Panc1 (cell line): ENCODE data around the gene TAAR9. TPM values are rescaled to one million over a fixed set of nuclear protein-coding genes. Genes with fewer than 3 reads are reported as not detected.

Experiments used
- ATAC-seq: fragments of 200-7000 bp; cut with Tn5 transposase; 2 replicates; pipeline ENCODE4 v1.9.1; 2020; ENCODE audit warnings: mild to moderate bottlenecking, moderate library complexity
- Bru-seq: library from RNA; stranded (reverse); fragments of 400-500 nt; gene quantifications from one replicate; lab custom pipeline; 2021; lab: Mats Ljungman, UMichigan
- BruChase-seq, 2 experiments: library from RNA; stranded (reverse); fragments of 400-500 nt; gene quantifications; one replicate each; lab custom pipeline; 2021; lab: Mats Ljungman, UMichigan
- BruUV-seq: library from RNA; stranded (reverse); fragments of 400-500 nt; replicated peaks from 2 replicates; lab custom pipeline; 2021; lab: Mats Ljungman, UMichigan
- CTCF ChIA-PET: fragments of 300-600 bp; sonication (Branson Sonifier 250); formaldehyde crosslinking; loops from one replicate; lab custom pipeline; 2022; ENCODE audit warnings: antibody characterized with exemption; lab: Charles Lee
- POLR2A ChIA-PET: fragments of 300-600 bp; sonication (Branson Sonifier 250); formaldehyde crosslinking; loops from one replicate; lab custom pipeline; 2022; ENCODE audit warnings: antibody characterized with exemption; lab: Charles Lee
- DNase-seq: peaks from one replicate; pipeline ENCODE4 v3.0.0-alpha.2; 2010; ENCODE audit warnings: low read depth, low spot score
- H3K27ac ChIP-seq: 2 replicates; pipeline ENCODE4 v1.5.1; 2011; ENCODE audit warnings: mild to moderate bottlenecking, low read length, inconsistent platforms
- H3K27me3 ChIP-seq: fragments of 200-500 bp; sonication (Bioruptor generic); 2 replicates; pipeline ENCODE4 v1.6.0; 2014; ENCODE audit warnings: low read length, inconsistent platforms; ENCODE audit not compliant: control insufficient read depth, insufficient read depth
- H3K36me3 ChIP-seq: fragments of 200-500 bp; sonication (Bioruptor generic); 2 replicates; pipeline ENCODE4 v1.5.1; 2014; ENCODE audit warnings: inconsistent platforms, mild to moderate bottlenecking, low read length, moderate library complexity; ENCODE audit not compliant: control insufficient read depth, insufficient read depth
- H3K4me1 ChIP-seq: 2 replicates; pipeline ENCODE4 v1.5.1; 2011; ENCODE audit warnings: inconsistent platforms, mild to moderate bottlenecking, low read length, moderate library complexity; ENCODE audit not compliant: control insufficient read depth, insufficient read depth
- H3K4me3 ChIP-seq, 2 experiments: 2 replicates each; pipeline ENCODE4 v1.5.1; 2011 to 2012; ENCODE audit warnings: low read depth in 2 of 2, low read length in 2 of 2, mild to moderate bottlenecking in 2 of 2, inconsistent platforms in 1 of 2, moderate library complexity in 1 of 2
- H3K9me3 ChIP-seq: fragments of 200-500 bp; sonication (Bioruptor generic); 2 replicates; pipeline ENCODE4 v1.5.1; 2014; ENCODE audit warnings: low read depth, mild to moderate bottlenecking, inconsistent platforms, low read length, moderate library complexity; ENCODE audit not compliant: control insufficient read depth, insufficient read depth
- CTCF ChIP-seq: fragments of 450-650 bp; IDR thresholded peaks from 2 replicates; pipeline ENCODE4 v1.5.1; 2017; ENCODE audit warnings: mild to moderate bottlenecking
- POLR2AphosphoS5 ChIP-seq: IDR thresholded peaks from 2 replicates; pipeline ENCODE4 v1.6.1; 2012; ENCODE audit warnings: mild to moderate bottlenecking, low read depth, low read length, moderate library complexity
- REST ChIP-seq, 2 experiments: IDR thresholded peaks; 2 replicates each; pipeline ENCODE4 v1.6.1; 2011 to 2012; ENCODE audit warnings: low read depth in 2 of 2, control low read depth in 1 of 2, low read length in 1 of 2, mild to moderate bottlenecking in 1 of 2, moderate library complexity in 1 of 2; ENCODE audit not compliant: insufficient read depth in 1 of 2
- SIN3A ChIP-seq: IDR thresholded peaks from 2 replicates; pipeline ENCODE4 v1.6.1; 2012; ENCODE audit warnings: low read depth, mild to moderate bottlenecking, low read length, moderate library complexity, borderline replicate concordance; ENCODE audit not compliant: insufficient read depth
- TCF7L2 ChIP-seq: IDR thresholded peaks from 2 replicates; pipeline ENCODE4 v1.6.1; 2011; ENCODE audit warnings: mild to moderate bottlenecking, low read depth, low read length, inconsistent platforms
- in situ Hi-C: cut with HindIII; loops from 2 replicates; pipeline ENCODE4 v1.10.0; 2016; ENCODE audit warnings: low sequenced_read_pairs, low pct_unique_long_range_greater_than_20kb
- intact Hi-C: fragments of 100-400 bp; cut with micrococcal nuclease; formaldehyde crosslinking; loops from one replicate; pipeline ENCODE4 v1.10.0; 2022; ENCODE audit not compliant: unreplicated experiment
- long read RNA-seq: library from polyadenylated mRNA; unstranded; transcript quantifications from one replicate; pipeline ENCODE4 v2.0.0, GENCODE V29; 2021; ENCODE audit not compliant: unreplicated experiment
- polyA plus RNA-seq: library from polyadenylated mRNA; unstranded; fragments of >200 nt; gene quantifications from one replicate; pipeline ENCODE4 v1.2.1, GENCODE V29; 2012; ENCODE audit warnings: missing spikeins; ENCODE audit not compliant: insufficient read length
- total RNA-seq: library from RNA; stranded (reverse); gene quantifications from one replicate; pipeline ENCODE4 v1.2.1, GENCODE V29; 2021; ENCODE audit not compliant: unreplicated experiment

The TAAR9 gene
- total RNA-seq (not detected), Bru-seq, nascent RNA (not detected), BruChase-seq, experiment 1, labeled RNA remaining after a 2-hour chase (not detected), BruChase-seq, experiment 2, labeled RNA remaining after a 6-hour chase (not detected)
- not detected for polyA plus RNA-seq
- long read RNA-seq, result 0 reads

GRCh38 chr6:132537977-132538376 lies at the start of gene TAAR9:
Gene TAAR9, plus strand, starts transcription at chr6:132538277. Its CDS starts 13 bp downstream, at chr6:132538290.
- Histone ChIP-seq H3K36me3 (no peaks in the 10 kb centered on the region), H3K27ac (no peak within 1 kb of the TSS), H3K9me3 (no peaks in the 10 kb centered on the region), H3K4me1 (no peaks in the 10 kb centered on the region), H3K4me3 (no peak within 1 kb of the TSS), H3K27me3 (peaks cover 13% of the 10 kb centered on the region; the same call in 1 of the 2 replicates)
- ATAC-seq, result no peak
- CTCF ChIA-PET, result no interaction called here
- BruUV-seq, result no TSS peak
- no peak for DNase-seq
- in situ Hi-C loops (no loop called here), intact Hi-C loops (loop anchor here (10.0 kb wide), 1 partner anchor 127 kb away; no protein-coding TSS in a partner anchor)
- POLR2A ChIA-PET, result no interaction called here
- no peak for TF ChIP-seq POLR2AphosphoS5
- TF ChIP-seq REST (IDR thresholded peaks at IDR 0.05; ENCODE audit: insufficient read depth in 1 of 2, low read depth in 2 of 2, low read length in 1 of 2), result no peak
- TF ChIP-seq CTCF, result no peak
- no peak for TF ChIP-seq SIN3A
- TF ChIP-seq TCF7L2, result no peak

GRCh38 chr6:132489376-132489775 lies 48.7 kb upstream of the TAAR9 start:
- POLR2A ChIA-PET, result no interaction called here
- intact Hi-C loops, result no loop called here

More at GRCh38 chr6:132489376-132489775, 48.7 kb upstream of the TAAR9 start:
- CTCF ChIA-PET, result interaction anchor here (1.3 kb wide), 1 partner anchor 188 kb away, joined by 3 read pairs; no protein-coding TSS in a partner anchor
- no TSS peak for BruUV-seq
- H3K9me3 ChIP-seq, result no peaks in the 10 kb centered on the region
- DNase-seq, result no peak
- no peak overlapping the region for H3K4me3 ChIP-seq
- in situ Hi-C loops, result no loop called here
- H3K4me1 ChIP-seq, result no peaks in the 10 kb centered on the region
- H3K27ac ChIP-seq, result no peak overlapping the region
- no peak for ATAC-seq
- TF ChIP-seq CTCF (no peak), POLR2AphosphoS5 (no peak), SIN3A (no peak), REST (IDR thresholded peaks at IDR 0.05; ENCODE audit: insufficient read depth in 1 of 2, low read depth in 2 of 2, low read length in 1 of 2) (no peak), TCF7L2 (no peak)
- no peaks in the 10 kb centered on the region for H3K27me3 ChIP-seq
- no peaks in the 10 kb centered on the region for H3K36me3 ChIP-seq
